Keratinocyte (primary cell): Measurements from ENCODE around the gene CD63. TPM values are rescaled to one million over a fixed set of nuclear protein-coding genes. Genes with fewer than 3 reads are reported as not detected.

Experiments used
- DNase-seq: peaks from one replicate; pipeline ENCODE4 v3.0.0-alpha.2; 2011; ENCODE audit warnings: low read depth, missing footprints, low spot score
- FAIRE-seq: peaks from 2 replicates; lab custom pipeline; 2011; peaks lifted over from hg19 to GRCh38; lab: Jason Lieb, UNC
- H2AFZ ChIP-seq: 2 replicates; pipeline ENCODE4 v1.6.0; 2012; ENCODE audit warnings: low read length, control low read depth, inconsistent platforms; ENCODE audit not compliant: control insufficient read depth
- H3K27ac ChIP-seq: 2 replicates; pipeline ENCODE4 v1.5.1; 2011; ENCODE audit warnings: low read length; ENCODE audit not compliant: control insufficient read depth, insufficient read depth
- H3K27me3 ChIP-seq: 3 replicates; pipeline ENCODE4 v1.6.0; 2011; ENCODE audit warnings: low read length; ENCODE audit not compliant: control insufficient read depth, insufficient read depth; ENCODE audit errors: extremely low read depth
- H3K36me3 ChIP-seq, 2 experiments: 2 replicates in 1 of 2; 3 replicates in 1 of 2; pipeline ENCODE4 v1.5.1; 2011; ENCODE audit warnings: low read length in 2 of 2, mild to moderate bottlenecking in 1 of 2; ENCODE audit not compliant: control insufficient read depth in 2 of 2, insufficient read depth in 2 of 2; ENCODE audit errors: extremely low read depth in 1 of 2
- H3K4me1 ChIP-seq: 3 replicates; pipeline ENCODE4 v1.5.1; 2011; ENCODE audit warnings: low read length; ENCODE audit not compliant: control insufficient read depth, insufficient read depth; ENCODE audit errors: extremely low read depth
- H3K4me2 ChIP-seq: 3 replicates; pipeline ENCODE4 v1.6.0; 2011; ENCODE audit warnings: low read depth, low read length; ENCODE audit not compliant: control insufficient read depth, insufficient read depth; ENCODE audit errors: extremely low read depth
- H3K4me3 ChIP-seq, 3 experiments: fragments of 200-600 bp in 1 of 3; sonication (generic) in 1 of 3; 2 replicates in 2 of 3; 3 replicates in 1 of 3; pipeline ENCODE4 v1.5.1; 2011 to 2016; ENCODE audit warnings: low read length in 3 of 3, mild to moderate bottlenecking in 3 of 3, control low read depth in 2 of 3, inconsistent platforms in 1 of 3, low read depth in 1 of 3, mixed read lengths in 1 of 3, mixed run types in 1 of 3, moderate library complexity in 1 of 3; ENCODE audit not compliant: control insufficient read depth in 2 of 3, insufficient read depth in 2 of 3; ENCODE audit errors: extremely low read depth in 1 of 3
- H3K79me2 ChIP-seq: 2 replicates; pipeline ENCODE4 v1.6.0; 2012; ENCODE audit warnings: low read length; ENCODE audit not compliant: control insufficient read depth, insufficient read depth
- H3K9ac ChIP-seq: 3 replicates; pipeline ENCODE4 v1.6.0; 2011; ENCODE audit warnings: low read length; ENCODE audit not compliant: control insufficient read depth, insufficient read depth; ENCODE audit errors: extremely low read depth
- H3K9me1 ChIP-seq: 3 replicates; pipeline ENCODE4 v1.6.0; 2011; ENCODE audit warnings: low read length; ENCODE audit not compliant: control insufficient read depth, insufficient read depth; ENCODE audit errors: extremely low read depth
- H3K9me3 ChIP-seq: 2 replicates; pipeline ENCODE4 v1.5.1; 2012; ENCODE audit warnings: low read depth, low read length; ENCODE audit not compliant: control insufficient read depth
- H4K20me1 ChIP-seq: 3 replicates; pipeline ENCODE4 v1.6.0; 2011; ENCODE audit warnings: low read length; ENCODE audit not compliant: control insufficient read depth, insufficient read depth; ENCODE audit errors: extremely low read depth
- EZH2 ChIP-seq: IDR thresholded peaks from one replicate; pipeline ENCODE4 v1.6.1; 2012; ENCODE audit warnings: inconsistent platforms, mild to moderate bottlenecking, low read length, moderate library complexity
- dilution Hi-C: fragments of 300-500 bp; cut with MboI; formaldehyde crosslinking; loops from one replicate; pipeline ENCODE4 v1.7.0; 2020; ENCODE audit warnings: low sequenced_read_pairs; ENCODE audit not compliant: extremely low pct_ligation_motif_present
- polyA plus RNA-seq, 5 experiments: library from polyadenylated mRNA; depleted of rRNA in 3 of 5; stranded (reverse) in 3 of 5; stranded (forward) in 1 of 5; unstranded in 1 of 5; fragments of >200 nt; gene quantifications; 1 replicate in 1 of 5; 2 replicates in 3 of 5; 3 replicates in 1 of 5; pipeline versions ENCODE4 v1.2.1 to v1.2.3, GENCODE V29; 2011 to 2012; ENCODE audit warnings: missing spikeins in 2 of 5, low read depth in 1 of 5, low replicate concordance in 1 of 5
- TF ChIP-seq, protein P1 (sequence below), 3 experiments: IDR thresholded peaks in 1 of 3; conservative IDR thresholded peaks in 1 of 3; optimal IDR thresholded peaks in 1 of 3; 2 replicates in 2 of 3; 3 replicates in 1 of 3; pipeline versions ENCODE3 to v1.5.1; 2011; ENCODE audit warnings: low read length in 3 of 3, mild to moderate bottlenecking in 3 of 3, moderate library complexity in 2 of 3, control low read depth in 1 of 3, inconsistent platforms in 1 of 3; ENCODE audit not compliant: insufficient read depth in 2 of 3; ENCODE audit errors: extremely low read depth in 1 of 3

Gene CD63
- polyA plus RNA-seq, 1 donor (not counting 4 experiments of a cell fraction or from before 2014, with no cell fraction given), result 749 TPM

DNA sequence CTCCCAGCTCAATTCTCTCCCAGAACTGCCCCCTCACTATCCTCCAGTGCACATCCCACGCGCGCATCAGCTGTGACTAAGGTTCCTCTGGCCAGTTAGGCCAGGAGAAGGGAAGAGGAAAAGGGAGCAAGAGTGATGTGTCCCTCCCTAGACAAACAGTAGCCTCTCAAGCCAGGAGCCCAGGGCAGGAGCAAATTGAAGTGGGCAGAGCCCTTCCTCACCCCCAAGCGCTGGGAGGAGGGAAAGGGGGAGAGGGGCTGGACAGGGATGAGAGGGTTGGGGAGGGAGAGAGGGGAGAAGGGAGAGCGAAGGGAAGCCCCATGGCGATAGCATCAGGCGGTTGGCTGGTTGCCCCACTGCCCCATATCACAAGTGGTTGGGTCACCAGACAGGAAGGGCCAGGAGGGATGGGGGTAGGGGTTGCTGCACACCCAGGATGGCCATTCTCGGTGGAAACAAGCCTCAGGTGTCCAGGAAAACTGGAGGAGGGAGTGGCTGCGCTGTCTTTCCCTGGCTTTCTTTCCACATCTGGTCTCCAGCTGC, 1.1 kb downstream of the CD63 start:
- no peaks in the 10 kb centered on the region for H3K9me1 ChIP-seq
- TF ChIP-seq, protein P1, sequence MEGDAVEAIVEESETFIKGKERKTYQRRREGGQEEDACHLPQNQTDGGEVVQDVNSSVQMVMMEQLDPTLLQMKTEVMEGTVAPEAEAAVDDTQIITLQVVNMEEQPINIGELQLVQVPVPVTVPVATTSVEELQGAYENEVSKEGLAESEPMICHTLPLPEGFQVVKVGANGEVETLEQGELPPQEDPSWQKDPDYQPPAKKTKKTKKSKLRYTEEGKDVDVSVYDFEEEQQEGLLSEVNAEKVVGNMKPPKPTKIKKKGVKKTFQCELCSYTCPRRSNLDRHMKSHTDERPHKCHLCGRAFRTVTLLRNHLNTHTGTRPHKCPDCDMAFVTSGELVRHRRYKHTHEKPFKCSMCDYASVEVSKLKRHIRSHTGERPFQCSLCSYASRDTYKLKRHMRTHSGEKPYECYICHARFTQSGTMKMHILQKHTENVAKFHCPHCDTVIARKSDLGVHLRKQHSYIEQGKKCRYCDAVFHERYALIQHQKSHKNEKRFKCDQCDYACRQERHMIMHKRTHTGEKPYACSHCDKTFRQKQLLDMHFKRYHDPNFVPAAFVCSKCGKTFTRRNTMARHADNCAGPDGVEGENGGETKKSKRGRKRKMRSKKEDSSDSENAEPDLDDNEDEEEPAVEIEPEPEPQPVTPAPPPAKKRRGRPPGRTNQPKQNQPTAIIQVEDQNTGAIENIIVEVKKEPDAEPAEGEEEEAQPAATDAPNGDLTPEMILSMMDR (optimal IDR thresholded peaks at IDR 0.05 in 1 of 3, IDR thresholded peaks at IDR 0.05 in 1 of 3, conservative IDR thresholded peaks at IDR 0.05 in 1 of 3; ENCODE audit: extremely low read depth in 1 of 3, insufficient read depth in 2 of 3, low read length in 3 of 3), result no peak
- no peak for TF ChIP-seq EZH2
- peak overlapping the region; percentile 74 to 90 (median 83) for H3K4me3 ChIP-seq
- H3K27ac ChIP-seq, result peak overlapping the region; percentile 96
- H3K4me1 ChIP-seq, result peaks cover 32% of the 10 kb centered on the region
- no peaks in the 10 kb centered on the region for H3K27me3 ChIP-seq
- no peaks in the 10 kb centered on the region for H3K9me3 ChIP-seq
- H3K4me2 ChIP-seq, result peak overlapping the region; percentile 96
- H3K9ac ChIP-seq, result peak overlapping the region; percentile 95
- no peak overlapping the region for H2AFZ ChIP-seq
- DNase-seq (no peak), FAIRE-seq (no peak)
- H3K36me3 ChIP-seq, result peaks cover 20 to 24% of the 10 kb centered on the region in 2 experiments
- H4K20me1 ChIP-seq, result no peaks in the 10 kb centered on the region
- peaks cover 22% of the 10 kb centered on the region for H3K79me2 ChIP-seq
- dilution Hi-C loops, result no loop called here

DNA sequence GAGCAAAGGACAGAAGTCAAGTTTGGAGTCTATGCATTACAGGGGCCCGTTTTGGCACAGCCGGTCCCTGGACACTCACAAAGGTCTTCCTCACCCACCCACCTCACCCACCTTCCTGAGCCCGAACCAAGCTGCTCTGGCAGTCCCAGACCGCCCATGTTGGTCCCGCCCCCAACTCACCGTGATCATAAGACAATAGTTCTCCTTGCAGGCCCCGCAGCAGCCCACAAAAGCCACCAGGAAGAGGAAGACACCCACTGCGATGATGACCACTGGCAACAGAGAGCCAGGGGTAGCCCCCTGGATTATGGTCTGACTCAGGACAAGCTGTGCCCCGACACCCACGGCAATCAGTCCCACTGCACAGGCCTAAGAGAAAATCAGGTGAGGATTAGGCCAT, 1.8 kb downstream of the CD63 start:
- DNase-seq, result no peak
- H3K9me3 ChIP-seq, result no peaks in the 10 kb centered on the region
- H3K27me3 ChIP-seq, result no peaks in the 10 kb centered on the region
- TF ChIP-seq EZH2, result no peak
- TF ChIP-seq, protein P1 (optimal IDR thresholded peaks at IDR 0.05 in 1 of 3, IDR thresholded peaks at IDR 0.05 in 1 of 3, conservative IDR thresholded peaks at IDR 0.05 in 1 of 3; ENCODE audit: extremely low read depth in 1 of 3, insufficient read depth in 2 of 3, low read length in 3 of 3), result no peak
- no peak overlapping the region for H3K27ac ChIP-seq
- peaks cover 20 to 24% of the 10 kb centered on the region in 2 experiments for H3K36me3 ChIP-seq
- dilution Hi-C loops, result no loop called here
- peak overlapping the region; percentile 74 to 90 (median 83) for H3K4me3 ChIP-seq
- H3K9me1 ChIP-seq, result no peaks in the 10 kb centered on the region
- no peaks in the 10 kb centered on the region for H4K20me1 ChIP-seq
- peak overlapping the region; percentile 95 for H3K9ac ChIP-seq
- FAIRE-seq, result no peak
- no peak overlapping the region for H2AFZ ChIP-seq
- H3K4me1 ChIP-seq, result peaks cover 32% of the 10 kb centered on the region
- peak overlapping the region; percentile 96 for H3K4me2 ChIP-seq
- peaks cover 22% of the 10 kb centered on the region for H3K79me2 ChIP-seq
